HG03575 (cell line): Measurements from ENCODE around the gene TMEM151A.
"Not testable (repeated sequence)": the region's sequence is repeated elsewhere in the genome, so short reads cannot be mapped to it uniquely, and the experiment has no call there.

Experiments used
- ATAC-seq: cut with Tn5 transposase; IDR thresholded peaks from one replicate; pipeline ENCODE4 v1.9.1; 2021; ENCODE audit not compliant: unreplicated experiment, insufficient number of reproducible peaks, low FRiP score; ENCODE audit errors: extremely low read depth

Gene TMEM151A

DNA sequence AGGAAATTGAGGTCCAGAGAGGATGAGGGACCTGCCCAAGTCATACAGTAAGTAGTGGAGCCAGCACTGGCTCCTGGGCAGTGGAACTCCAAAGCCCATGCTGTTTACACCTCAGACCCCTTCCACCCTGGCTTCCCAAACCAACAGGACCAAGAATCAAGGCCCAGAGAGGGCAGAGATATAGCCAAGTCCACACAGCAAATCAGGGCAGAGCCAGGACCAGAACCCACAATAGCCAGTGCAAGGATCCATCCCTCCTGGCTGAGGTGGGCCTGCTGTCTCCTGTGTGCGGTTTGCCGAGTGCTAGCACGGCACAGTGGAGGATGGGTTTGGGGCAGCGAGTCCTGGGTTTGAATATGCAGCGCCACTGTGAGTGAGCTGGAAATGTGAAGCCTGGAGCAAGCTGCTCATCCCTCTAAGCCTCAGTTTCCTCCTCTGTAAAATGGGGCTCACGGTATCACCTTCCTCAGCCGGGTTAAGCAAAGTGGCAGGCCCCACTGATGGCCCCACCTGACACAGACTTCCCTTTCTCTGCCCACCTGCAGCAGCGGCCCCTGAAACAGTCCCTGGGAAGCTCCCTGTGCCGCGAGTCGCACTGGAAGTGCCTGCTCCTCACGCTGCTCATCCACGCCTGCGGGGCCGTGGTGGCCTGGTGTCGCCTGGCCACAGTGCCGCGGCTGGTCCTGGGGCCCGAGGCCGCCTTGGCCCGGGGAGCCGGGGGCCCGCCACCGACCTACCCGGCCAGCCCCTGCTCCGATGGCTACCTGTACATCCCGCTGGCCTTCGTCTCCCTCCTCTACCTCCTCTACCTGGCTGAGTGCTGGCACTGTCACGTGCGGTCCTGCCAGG, 2.3 kb downstream of the TMEM151A start:
- ATAC-seq = no peak

DNA sequence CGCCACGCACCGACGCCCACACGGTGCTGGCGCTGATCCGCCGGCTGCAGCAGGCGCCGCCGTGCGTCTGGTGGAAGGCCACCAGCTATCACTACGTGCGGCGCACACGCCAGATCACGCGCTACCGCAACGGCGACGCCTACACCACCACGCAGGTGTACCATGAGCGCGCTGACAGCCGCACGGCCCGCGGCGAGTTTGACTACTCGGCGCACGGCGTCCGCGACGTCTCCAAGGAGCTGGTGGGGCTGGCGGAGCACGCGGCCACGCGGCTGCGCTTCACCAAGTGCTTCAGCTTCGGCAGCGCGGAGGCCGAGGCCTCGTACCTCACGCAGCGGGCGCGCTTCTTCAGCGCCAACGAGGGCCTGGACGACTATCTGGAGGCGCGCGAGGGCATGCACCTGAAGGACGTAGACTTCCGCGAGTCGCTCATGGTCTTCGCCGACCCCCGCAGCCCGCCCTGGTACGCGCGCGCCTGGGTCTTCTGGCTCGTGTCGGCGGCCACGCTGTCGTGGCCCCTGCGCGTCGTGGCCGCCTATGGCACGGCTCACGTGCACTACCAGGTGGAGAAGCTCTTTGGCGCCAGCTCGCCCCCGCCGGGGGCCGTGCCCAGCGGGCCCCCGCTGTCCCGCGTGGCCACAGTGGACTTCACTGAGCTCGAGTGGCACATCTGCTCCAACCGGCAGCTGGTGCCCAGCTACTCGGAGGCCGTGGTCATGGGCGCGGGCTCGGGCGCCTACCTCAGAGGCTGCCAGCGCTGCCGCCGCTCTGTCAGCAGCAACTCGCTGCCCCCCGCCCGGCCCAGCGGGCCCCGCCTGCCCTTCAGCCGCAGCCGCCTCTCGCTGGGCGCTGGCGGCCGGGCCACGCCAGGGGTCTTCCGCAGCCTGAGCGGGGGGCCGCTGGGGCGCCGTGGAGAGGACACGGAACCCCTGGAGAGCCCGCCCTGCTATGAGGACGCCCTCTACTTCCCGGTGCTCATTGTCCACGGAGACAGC, 3.2 kb downstream of the TMEM151A start:
- no peak for ATAC-seq

DNA sequence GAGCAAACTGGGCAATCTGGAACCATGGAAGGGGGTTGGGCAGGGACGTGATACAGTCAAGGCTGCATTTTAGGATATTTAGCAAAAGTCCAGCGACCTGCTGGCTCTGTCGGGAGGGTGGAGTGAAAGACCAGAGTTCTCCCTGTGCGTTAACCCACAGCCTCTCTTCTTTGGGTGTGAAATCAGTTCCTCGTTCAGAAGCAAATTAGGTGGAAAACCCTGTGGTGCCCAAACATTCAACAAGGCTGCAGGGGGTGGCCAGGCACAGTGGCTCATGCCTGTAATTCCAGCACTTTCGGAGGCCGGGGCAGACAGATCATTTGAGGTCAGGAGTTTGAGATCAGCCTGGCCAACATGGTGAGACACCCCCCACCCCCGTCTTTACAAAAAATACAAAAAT, 5.9 kb downstream of the TMEM151A start:
- ATAC-seq = no peak

DNA sequence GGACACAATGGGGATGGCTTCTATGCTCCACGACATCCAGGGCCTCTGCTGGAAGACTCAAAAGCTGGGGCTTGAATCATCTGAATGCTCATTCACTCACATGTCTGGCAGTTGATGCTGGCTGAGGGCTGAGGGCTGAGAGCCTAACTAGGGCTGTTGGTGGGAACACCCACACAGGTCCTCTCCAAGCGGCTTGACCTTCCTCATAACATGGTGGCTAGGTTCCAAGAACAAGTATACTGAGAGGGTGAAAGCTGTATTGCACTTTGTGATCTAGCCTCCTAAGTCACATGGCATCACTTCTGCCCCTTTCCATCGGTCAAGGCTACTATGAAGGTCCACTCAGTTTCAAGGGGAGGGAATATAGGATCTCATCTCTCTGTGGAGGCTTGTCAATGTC, 7.5 kb downstream of the TMEM151A start:
- no peak for ATAC-seq

DNA sequence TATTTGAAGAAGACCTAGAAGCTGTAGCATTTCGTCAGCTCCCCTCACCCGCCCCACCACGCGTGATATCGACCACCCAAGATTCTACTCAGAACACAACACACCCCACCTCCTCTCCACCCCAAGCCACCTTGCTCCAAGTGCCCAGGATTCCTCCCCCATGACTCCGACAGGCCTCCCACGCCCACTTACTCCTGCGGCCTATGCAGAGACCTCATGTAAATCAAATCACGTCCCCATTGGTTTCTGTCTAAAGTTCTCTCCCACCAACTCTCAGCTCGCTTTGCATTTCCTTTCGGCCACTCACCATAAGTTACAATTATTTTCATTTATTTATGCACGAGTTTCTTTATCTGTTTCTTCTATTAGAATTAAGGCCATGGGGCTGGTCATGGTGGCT, 11.0 kb downstream of the TMEM151A start:
- ATAC-seq = no peak

DNA sequence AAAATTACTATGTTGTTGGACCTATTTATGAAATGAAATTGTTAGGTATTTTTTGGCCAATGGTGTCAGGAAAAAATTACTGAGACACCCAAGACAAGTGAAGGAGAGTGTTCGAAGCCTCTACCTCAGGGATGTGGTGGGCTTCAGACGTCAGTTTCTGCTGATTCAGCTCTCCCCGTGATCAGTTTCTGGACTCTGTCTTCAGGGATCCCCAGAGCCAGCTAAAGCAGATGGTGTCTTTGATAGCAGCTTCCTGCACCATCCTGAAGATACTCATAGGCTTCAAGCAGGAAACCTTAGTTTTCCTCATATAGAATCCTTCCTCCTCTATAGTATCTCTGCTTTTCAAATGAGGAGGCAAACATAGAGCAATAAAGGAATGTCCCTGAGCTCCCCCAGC, 17.8 kb downstream of the TMEM151A start:
- ATAC-seq = no peak

DNA sequence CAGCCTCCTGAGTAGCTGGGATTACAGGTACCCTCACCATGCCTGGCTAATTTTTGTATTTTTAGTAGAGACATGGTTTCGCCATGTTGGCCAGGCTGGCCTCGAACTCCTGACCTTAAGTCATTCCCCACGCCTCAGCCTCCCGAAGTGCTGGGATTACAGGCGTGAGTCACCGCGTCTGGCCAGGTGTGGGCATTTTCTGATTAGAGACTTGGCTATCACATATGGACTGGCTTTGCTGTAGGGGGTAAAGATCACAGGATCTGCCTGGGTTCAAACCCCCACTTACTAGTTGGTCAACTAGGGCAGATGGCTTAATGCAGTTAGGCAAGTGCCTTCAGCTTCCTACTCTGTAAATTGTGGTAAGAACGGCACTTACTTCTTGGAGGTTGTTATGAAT, 18.6 kb downstream of the TMEM151A start:
- no peak for ATAC-seq

DNA sequence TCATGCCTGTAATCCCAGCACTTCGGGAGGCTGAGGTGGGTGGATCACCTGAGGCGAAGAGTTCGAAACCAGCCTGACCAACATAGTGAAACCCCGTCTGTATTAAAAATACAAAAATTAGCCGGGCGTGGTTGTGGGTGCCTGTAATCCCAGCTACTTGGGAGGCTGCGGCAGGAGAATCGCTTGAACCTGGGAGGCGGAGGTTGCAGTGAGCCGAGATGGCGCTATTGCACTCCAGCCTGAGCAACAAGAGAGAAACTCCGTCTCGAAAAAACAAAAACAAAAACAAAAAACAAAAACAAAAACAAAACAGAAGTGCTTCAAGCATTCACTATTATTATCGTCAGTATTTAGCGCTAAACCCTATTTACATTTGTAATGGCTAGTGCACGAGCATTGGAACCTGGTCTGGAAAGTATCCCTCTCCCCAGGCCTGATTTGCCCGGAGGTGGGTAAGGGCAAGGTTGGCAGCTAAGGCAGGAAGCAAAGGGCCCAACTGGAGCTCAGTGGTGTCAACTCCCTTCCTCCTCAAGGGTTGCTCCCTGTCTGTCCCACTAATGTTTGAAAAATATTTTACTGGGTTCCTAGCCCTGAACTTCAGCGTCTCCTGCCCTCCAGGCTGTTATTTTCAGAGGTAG, 19.2 kb downstream of the TMEM151A start:
- ATAC-seq = not testable (repeated sequence)

DNA sequence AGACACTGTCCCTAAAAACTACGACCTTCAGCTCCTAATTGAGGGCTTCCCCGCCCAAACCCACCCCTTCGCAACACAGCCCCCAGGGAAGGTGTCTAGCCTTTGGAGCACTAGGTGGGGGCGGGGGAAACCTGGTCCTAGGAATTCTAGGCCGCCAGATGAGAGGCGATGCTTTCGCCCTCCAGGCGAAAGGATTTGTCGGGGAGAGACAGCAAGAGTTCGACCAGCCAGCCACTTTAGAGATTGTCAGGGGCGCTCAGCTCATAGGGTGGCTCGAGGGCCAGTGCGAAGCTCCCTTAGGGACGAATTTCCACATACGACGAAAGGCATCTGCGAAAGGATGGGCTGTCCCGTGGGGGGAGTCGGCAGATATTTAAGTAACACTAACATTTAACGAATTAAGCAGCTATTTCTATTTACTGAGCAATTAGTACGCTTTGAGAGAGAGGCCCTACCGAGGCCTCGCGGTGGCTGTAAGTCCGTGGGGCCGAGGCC, 19.8 kb downstream of the TMEM151A start:
- no peak for ATAC-seq

DNA sequence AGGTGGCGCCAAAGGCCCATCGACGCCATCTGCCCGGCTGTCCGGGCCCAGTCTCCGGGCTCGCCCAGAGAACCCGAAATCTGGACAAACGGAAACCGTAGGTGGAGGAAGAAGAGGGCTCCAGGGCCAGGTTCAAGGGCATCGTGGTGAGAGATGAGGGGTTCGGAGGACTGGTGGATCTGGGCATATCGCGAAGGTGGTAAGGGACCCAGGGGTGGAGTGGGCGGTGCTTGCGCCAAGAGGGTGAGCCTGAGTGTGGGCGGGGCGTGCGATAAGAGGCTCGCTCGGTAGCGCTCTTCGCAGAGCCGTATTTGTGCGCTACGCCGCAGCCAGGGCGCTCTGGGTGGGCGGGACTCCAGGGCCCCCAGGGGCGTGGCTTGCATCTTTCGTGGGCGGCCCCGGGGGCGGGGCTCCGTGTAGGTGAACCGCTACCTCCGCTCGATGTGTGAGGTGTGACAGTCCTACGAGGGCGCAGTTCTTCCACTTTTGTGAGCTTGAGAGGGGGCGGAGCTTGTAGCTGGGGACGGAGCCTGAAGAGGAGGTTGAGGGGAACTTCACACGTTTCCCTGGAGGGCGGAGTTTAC, 20.4 kb downstream of the TMEM151A start:
- ATAC-seq = no peak

DNA sequence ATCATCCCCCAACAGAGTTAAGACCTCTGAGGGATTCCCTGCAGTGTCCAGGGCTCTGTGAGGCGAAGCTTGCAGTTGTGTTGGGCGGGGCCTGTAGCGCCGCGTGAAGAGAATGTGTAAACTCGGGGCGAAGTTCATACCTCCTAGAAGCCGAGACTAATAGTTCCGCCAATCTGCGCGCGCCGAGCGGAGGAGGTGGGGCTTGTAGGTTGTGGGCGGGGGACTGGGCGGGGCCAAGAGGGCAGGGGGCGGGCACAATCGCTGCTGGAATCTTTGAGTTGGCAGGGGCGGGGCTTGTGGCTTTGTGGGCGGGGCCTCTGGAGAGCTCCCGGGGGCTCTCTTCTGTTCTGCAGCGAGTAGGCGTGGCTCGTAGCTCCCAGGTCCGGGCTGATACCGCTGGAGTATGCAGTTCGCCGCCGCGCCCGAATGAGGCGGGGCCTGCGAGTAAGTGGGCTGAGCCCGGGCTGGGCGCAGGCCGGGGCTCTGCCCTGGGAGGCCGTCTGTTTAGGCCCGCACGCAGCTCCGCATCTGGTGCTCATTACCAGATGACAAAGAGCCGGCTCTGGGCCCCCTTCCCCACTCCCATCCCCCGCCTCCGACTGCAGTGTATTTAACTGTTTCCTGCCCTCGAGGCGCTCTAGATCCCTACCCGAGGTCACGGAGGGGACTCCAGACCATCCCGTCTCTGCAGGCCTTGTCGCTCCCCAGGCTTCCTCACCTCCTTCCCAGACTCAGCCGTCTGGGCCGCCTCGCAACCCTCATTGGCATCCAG, 21.0 kb downstream of the TMEM151A start:
- no peak for ATAC-seq

DNA sequence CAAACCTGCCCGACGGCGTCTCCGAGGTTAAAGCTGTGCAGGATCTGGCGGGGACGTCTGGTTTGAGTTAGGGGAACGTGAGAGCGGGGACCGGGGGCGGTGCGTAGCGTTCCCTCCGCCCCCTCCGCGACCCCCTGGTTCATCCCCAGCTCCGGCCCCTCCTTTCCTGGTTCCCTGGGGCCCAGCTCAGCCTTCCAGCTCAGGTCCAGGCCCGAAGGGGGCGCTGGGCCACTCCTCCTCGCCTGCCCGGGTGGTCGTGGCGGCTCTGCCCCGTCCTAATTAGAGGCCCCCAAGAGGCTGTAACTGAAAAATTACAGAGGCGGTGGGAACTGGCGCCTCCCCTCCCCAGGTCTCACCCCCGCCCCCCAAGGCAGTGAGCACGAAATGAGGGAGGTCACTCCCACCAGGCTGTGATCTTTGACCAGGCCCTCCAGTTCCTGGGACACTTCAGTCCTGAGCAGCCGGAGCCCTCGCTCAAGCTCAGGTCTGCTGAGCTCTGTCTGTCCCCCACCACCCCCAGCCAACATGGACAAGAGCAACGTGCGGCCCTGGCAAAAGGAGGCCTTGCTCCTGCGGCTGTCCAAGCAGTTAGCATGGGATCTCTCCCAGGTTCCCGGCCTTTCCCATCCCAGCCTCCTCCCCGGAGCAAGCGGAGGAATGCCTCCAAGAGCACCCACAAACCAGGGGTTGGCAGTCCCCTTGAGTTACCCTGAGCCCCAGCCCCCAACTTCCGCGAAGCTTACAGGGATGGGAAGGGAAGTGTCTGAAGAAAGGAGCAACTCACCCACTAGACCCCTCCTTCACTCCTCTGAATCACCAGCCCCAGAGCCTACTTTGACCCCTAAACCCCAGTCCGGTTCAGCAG, 21.9 kb downstream of the TMEM151A start:
- ATAC-seq = no peak

DNA sequence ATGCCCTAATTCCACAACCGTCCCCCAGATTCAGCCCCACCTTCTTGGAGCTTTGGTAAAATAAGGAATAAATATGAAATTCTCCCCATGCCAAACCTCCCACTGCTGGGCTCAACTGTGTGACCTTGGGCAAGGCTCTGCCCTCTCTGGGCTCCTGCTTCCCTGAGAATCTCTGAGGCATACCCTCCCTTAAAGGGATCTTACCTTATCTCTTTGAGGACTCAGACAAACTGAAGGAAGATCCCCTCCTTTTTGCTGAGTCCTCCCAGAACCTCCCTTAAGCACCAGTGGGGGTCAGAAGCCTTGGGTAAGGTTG, 22.4 kb downstream of the TMEM151A start:
- ATAC-seq = no peak

DNA sequence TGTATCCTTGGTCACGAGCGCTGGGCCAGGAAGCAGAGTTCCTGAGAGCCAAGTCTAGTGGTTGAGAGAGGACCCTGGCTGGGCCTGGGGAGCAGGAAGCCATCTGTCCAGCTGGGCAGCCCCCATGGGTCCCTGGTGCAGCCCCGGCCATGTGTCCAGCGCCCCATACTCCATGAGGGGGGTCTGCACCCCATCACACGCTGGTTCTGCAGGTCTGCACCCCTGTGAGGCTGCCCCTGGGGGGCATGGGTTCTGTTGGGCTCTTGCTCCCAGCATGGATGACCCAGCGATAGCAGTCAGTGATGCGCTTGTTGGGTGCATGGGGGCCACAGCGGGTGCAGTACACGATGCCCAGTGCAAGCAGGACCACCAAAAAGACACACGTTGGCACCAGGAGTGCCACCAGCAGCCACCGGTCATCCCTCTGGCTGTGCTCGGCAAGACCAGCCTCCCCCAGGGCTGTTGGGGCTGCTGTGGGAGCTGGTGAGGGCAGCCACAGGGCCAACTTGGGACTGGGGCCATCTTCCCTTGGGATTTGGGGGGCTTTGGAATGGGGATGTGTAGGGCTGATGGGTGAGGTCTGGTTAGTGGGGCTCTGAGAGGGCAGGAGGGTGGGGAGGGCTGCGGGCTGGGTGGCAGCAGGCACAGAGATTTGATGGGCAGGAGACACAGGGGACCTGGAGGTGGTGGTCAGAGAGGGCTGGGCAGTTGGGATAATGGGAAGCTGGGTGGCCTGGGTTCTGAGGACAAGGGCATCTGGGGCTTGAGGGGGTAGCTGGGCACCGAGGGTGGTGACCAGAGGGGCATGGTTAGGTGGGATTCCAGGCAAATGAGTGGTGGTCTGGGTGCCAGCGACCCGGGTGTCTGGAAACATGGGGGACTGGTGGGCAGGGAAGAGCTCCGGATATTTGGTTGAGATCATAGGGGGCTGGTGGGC, 23.1 kb downstream of the TMEM151A start:
- ATAC-seq = no peak

DNA sequence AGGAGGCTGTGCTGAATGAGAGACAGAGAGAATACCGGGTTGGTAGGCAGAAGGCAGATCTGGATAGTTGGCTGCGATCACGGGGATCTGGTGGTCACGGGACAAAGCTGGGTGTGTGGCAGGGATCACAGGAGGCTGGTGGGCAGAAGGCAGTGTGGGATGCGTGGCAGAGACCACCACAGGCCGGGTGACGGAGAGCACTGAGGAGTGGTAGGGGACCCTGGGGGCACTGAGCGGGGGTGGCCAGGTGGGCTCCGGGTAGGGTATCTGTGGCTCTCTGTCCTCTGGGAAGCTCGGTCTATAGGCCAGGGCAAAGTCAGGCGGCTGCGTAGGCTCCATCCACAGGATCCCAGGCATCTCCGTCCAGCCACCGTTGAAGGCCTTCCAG, 23.8 kb downstream of the TMEM151A start:
- ATAC-seq = no peak

DNA sequence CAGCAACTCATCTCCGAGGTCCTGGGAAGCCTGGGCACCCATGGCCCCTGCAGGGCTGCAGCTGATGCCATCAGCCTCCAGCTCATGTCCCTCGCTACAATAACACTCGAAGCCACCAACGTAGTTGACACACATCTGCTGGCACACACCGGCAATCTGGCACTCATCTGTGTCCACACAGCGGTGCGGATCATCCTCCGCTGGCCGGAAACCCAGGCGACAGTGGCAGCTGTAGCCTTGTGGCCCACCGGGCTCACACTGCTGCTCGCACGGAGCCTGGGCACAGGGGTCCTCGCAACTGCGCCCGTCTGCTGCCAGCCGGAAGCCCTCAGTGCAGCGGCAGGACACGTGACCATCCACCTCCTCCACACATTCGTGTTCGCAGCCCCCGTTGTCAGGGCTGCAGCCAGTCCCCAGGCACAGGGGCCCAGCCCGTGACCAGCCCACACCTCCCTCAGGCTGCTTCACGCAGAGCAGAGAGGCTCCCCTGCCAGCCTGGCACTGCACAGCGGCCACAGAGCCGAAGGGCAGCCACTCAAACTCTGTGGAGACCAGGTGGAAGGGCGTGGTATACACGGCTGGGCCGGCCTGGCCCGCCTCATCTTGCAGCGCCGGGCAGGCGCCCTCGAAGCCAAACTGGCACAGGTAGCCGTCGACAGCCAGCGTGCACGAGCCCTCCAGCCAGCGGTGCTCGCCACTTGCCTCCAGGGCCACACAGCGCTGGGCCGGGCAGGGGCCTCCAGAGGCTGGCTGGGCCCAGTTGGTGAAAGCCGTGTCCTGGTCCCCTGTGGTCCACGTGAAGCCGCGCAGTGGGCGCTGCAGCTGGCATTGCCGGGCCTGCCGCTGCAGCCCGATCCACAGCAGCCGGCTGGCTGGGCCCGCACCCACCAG, 24.5 kb downstream of the TMEM151A start:
- no peak for ATAC-seq
